ENCODE data around the gene TOGARAM1.

- TF ChIP-seq RAD21 (IDR thresholded peaks at IDR 0.05; ENCODE audit: low read length) (no peak), CTCF (IDR thresholded peaks at IDR 0.05) (no peak), EP300 (IDR thresholded peaks at IDR 0.05; ENCODE audit: borderline replicate concordance in 1 of 2, low read depth in 1 of 2, low read length in 1 of 2) (no peak), SMC3 (IDR thresholded peaks at IDR 0.05; ENCODE audit: low read depth, low read length) (no peak), YY1 (IDR thresholded peaks at IDR 0.05; ENCODE audit: low read depth) (no peak), ELF1 (IDR thresholded peaks at IDR 0.05) (no peak), CHD2 (IDR thresholded peaks at IDR 0.05; ENCODE audit: low read length, partially characterized antibody) (no peak), MXI1 (IDR thresholded peaks at IDR 0.05; ENCODE audit: low read depth, low read length) (no peak)
- TF ChIP-seq, protein P1, sequence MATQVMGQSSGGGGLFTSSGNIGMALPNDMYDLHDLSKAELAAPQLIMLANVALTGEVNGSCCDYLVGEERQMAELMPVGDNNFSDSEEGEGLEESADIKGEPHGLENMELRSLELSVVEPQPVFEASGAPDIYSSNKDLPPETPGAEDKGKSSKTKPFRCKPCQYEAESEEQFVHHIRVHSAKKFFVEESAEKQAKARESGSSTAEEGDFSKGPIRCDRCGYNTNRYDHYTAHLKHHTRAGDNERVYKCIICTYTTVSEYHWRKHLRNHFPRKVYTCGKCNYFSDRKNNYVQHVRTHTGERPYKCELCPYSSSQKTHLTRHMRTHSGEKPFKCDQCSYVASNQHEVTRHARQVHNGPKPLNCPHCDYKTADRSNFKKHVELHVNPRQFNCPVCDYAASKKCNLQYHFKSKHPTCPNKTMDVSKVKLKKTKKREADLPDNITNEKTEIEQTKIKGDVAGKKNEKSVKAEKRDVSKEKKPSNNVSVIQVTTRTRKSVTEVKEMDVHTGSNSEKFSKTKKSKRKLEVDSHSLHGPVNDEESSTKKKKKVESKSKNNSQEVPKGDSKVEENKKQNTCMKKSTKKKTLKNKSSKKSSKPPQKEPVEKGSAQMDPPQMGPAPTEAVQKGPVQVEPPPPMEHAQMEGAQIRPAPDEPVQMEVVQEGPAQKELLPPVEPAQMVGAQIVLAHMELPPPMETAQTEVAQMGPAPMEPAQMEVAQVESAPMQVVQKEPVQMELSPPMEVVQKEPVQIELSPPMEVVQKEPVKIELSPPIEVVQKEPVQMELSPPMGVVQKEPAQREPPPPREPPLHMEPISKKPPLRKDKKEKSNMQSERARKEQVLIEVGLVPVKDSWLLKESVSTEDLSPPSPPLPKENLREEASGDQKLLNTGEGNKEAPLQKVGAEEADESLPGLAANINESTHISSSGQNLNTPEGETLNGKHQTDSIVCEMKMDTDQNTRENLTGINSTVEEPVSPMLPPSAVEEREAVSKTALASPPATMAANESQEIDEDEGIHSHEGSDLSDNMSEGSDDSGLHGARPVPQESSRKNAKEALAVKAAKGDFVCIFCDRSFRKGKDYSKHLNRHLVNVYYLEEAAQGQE (IDR thresholded peaks at IDR 0.05; ENCODE audit: low read depth, low read length) = no peak
- TF ChIP-seq, protein P2, sequence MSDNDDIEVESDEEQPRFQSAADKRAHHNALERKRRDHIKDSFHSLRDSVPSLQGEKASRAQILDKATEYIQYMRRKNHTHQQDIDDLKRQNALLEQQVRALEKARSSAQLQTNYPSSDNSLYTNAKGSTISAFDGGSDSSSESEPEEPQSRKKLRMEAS (IDR thresholded peaks at IDR 0.05; ENCODE audit: low read depth) = no peak
- TF ChIP-seq, protein P3, sequence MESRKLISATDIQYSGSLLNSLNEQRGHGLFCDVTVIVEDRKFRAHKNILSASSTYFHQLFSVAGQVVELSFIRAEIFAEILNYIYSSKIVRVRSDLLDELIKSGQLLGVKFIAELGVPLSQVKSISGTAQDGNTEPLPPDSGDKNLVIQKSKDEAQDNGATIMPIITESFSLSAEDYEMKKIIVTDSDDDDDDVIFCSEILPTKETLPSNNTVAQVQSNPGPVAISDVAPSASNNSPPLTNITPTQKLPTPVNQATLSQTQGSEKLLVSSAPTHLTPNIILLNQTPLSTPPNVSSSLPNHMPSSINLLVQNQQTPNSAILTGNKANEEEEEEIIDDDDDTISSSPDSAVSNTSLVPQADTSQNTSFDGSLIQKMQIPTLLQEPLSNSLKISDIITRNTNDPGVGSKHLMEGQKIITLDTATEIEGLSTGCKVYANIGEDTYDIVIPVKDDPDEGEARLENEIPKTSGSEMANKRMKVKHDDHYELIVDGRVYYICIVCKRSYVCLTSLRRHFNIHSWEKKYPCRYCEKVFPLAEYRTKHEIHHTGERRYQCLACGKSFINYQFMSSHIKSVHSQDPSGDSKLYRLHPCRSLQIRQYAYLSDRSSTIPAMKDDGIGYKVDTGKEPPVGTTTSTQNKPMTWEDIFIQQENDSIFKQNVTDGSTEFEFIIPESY (IDR thresholded peaks at IDR 0.05; ENCODE audit: borderline replicate concordance, low read depth) = no peak
These were observed 111.4 kb downstream of the TOGARAM1 start for GRCh38 chr14:45073231-45073879.
